Sigmoid colon (tissue), 7 donors: ENCODE results near the gene TSPOAP1. TPM values are rescaled to one million over a fixed set of nuclear protein-coding genes. Genes with fewer than 3 reads are reported as not detected.

Experiments
- DNase-seq: peaks from one replicate; pipeline ENCODE4 v3.0.0-alpha.2; 2019
- H3K27ac ChIP-seq, 4 donors: fragments of 200-600 bp; sonication (generic); one replicate each; pipeline ENCODE4 v1.5.1; 2016 to 2019; ENCODE audit warnings: mild to moderate bottlenecking in 1 of 4
- H3K27me3 ChIP-seq, 3 donors: fragments of 200-600 bp; sonication (generic); one replicate each; pipeline ENCODE4 v1.5.1; 2019; ENCODE audit warnings: mild to moderate bottlenecking in 1 of 3
- H3K36me3 ChIP-seq, 4 donors: fragments of 200-600 bp; sonication (generic); one replicate each; pipeline ENCODE4 v1.5.1; 2016 to 2019
- H3K4me1 ChIP-seq, 4 donors: fragments of 200-600 bp; sonication (generic); one replicate each; pipeline ENCODE4 v1.5.1; 2017 to 2019
- H3K4me3 ChIP-seq, 4 donors: fragments of 200-600 bp; sonication (generic); one replicate each; pipeline ENCODE4 v1.5.1; 2017 to 2019; ENCODE audit warnings: mild to moderate bottlenecking in 2 of 4, moderate library complexity in 1 of 4
- H3K9me3 ChIP-seq, 4 donors: fragments of 200-600 bp in 3 of 4; sonication (generic) in 3 of 4; one replicate each; pipeline versions ENCODE4 v1.5.1 to v1.6.1; 2013 to 2019
- EP300 ChIP-seq, 4 donors: sonication (generic); formaldehyde crosslinking; IDR thresholded peaks; one replicate each; pipeline ENCODE4 v1.6.1; 2017; ENCODE audit warnings: antibody characterized with exemption in 4 of 4
- POLR2A ChIP-seq, 2 donors: fragments of 450-650 bp; IDR thresholded peaks; one replicate each; pipeline ENCODE4 v1.6.1; 2016; ENCODE audit warnings: antibody characterized with exemption in 2 of 2, mild to moderate bottlenecking in 2 of 2, moderate library complexity in 2 of 2
- POLR2AphosphoS5 ChIP-seq, 4 donors: sonication (generic); formaldehyde crosslinking; IDR thresholded peaks; one replicate each; pipeline ENCODE4 v1.6.1; 2017; ENCODE audit warnings: antibody characterized with exemption in 4 of 4
- WGBS, 2 donors: extraction: QIAGEN DNeasy Blood & Tissue Kit; methylation state at CpG; one replicate each; pipeline ENCODE4 v1.1.7; 2013; 5-methylcytosine and 5-hydroxymethylcytosine counted together
- intact Hi-C: fragments of 100-400 bp; cut with DNase I; formaldehyde crosslinking; loops from one replicate; pipeline ENCODE4 v1.15.1; 2023
- polyA plus RNA-seq, 3 donors: library from polyadenylated mRNA; stranded (reverse); fragments of 200-250 nt; gene quantifications; one replicate each; pipeline ENCODE4 v1.2.3, GENCODE V29; 2013
- total RNA-seq, 4 donors: library from RNA; depleted of rRNA; stranded (reverse); fragments of >200 nt; gene quantifications; one replicate each; pipeline ENCODE4 v1.1.0, GENCODE V29; 2016
- TF ChIP-seq, protein P1 (sequence below), 4 experiments: fragments of 450-650 bp in 3 of 4; fragments of 200-600 bp in 1 of 4; IDR thresholded peaks; one replicate each; pipeline ENCODE4 v1.5.1; 2016 to 2019; ENCODE audit warnings: antibody characterized with exemption in 4 of 4, mild to moderate bottlenecking in 3 of 4, moderate library complexity in 2 of 4
- donor health status: healthy with polysubstance abuse.
- donor health status: Bipolar disorder and iron deficiency.
- donor health status: healthy.

The TSPOAP1 gene
- total and polyA plus RNA-seq, 7 donors, result 0.69 to 28.4 (median 12.5) TPM

DNA sequence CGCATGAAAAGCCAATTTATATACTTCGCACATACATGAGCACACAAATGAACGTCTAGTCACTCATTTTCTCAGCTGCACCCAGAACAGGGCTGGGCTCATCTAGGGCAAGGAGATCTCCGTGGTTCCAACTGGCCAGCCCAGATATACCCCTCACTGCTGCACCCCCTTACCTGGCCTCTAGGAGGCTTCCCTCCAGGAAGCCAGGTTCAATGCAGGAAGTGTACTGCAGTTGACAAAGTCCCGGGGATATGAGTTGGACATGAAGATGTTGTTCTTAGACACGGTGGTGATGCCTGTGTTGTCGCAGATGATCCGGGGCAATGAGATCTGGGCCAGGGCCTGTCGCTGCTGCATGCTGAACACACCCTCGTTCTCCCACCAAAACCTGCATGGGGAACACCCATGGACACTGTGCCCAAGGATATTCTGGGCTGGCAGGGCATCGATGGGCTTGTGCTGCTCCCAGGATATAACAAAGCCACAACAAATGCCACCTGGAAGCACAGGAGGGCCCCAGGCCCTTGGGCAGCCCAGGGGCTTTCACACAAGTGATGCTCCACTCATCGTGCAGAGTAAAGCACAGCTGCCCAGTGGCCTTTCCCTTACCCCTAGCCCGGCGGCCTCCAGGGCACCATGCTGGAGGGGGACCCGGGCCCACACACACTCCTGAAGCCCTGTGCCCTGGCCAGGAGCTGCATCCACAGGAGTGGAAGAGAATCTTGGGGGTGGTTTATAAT, 57.9 kb downstream of the TSPOAP1 start:
- intact Hi-C loops, result no loop called here
- Histone ChIP-seq H3K27ac (no peak overlapping the region), H3K4me3 (no peak overlapping the region), H3K27me3 (peaks cover 0 to 12% (median 0%) of the 10 kb centered on the region in 3 donors), H3K36me3 (no peaks in the 10 kb centered on the region), H3K9me3 (no peaks in the 10 kb centered on the region), H3K4me1 (no peaks in the 10 kb centered on the region)
- DNase-seq, result no peak
- 75 to 81% methylated on average over 15 of the region's 15 CpGs for WGBS, 2 donors
- TF ChIP-seq POLR2A (IDR thresholded peaks at IDR 0.05), result no peak
- TF ChIP-seq, protein P1, sequence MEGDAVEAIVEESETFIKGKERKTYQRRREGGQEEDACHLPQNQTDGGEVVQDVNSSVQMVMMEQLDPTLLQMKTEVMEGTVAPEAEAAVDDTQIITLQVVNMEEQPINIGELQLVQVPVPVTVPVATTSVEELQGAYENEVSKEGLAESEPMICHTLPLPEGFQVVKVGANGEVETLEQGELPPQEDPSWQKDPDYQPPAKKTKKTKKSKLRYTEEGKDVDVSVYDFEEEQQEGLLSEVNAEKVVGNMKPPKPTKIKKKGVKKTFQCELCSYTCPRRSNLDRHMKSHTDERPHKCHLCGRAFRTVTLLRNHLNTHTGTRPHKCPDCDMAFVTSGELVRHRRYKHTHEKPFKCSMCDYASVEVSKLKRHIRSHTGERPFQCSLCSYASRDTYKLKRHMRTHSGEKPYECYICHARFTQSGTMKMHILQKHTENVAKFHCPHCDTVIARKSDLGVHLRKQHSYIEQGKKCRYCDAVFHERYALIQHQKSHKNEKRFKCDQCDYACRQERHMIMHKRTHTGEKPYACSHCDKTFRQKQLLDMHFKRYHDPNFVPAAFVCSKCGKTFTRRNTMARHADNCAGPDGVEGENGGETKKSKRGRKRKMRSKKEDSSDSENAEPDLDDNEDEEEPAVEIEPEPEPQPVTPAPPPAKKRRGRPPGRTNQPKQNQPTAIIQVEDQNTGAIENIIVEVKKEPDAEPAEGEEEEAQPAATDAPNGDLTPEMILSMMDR (IDR thresholded peaks at IDR 0.05), result no peak
- TF ChIP-seq EP300 (IDR thresholded peaks at IDR 0.05), result no peak
- TF ChIP-seq POLR2AphosphoS5 (IDR thresholded peaks at IDR 0.05), result no peak

DNA sequence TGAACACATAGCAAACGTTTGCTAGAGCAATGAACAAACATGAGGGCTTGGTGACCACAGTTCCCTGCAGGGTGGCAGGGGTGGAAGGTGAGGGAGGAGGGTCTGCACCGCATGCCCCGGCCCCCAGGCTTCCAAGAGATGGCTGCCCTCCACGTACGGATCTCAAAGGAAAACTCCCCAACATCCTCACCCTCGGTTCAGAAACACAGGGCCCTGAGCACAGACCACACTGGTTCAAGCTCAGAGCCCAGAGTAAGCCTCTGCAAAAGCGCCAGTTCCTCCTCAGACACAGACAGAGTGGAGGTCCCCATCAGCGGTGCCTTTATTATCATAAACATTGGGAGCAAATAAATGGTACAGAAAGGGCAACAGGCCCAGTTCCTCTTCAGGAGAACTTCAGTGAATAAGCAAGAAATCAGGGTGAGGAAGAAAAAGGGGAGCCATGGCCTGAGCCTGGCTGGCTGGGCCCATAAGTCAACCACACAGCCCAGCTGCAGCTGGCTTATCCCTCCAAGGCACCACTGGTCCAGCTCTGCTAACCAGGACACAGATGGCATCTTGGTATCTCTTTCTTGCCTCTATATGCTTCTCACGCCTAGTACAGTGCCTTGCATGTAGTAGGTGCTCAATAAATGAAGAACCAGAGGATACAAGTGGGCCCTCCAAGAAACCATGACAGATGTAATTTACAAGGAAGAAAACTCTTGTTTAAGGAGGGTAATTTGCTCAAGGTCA, 58.9 kb downstream of the TSPOAP1 start:
- DNase-seq, result no peak

DNA sequence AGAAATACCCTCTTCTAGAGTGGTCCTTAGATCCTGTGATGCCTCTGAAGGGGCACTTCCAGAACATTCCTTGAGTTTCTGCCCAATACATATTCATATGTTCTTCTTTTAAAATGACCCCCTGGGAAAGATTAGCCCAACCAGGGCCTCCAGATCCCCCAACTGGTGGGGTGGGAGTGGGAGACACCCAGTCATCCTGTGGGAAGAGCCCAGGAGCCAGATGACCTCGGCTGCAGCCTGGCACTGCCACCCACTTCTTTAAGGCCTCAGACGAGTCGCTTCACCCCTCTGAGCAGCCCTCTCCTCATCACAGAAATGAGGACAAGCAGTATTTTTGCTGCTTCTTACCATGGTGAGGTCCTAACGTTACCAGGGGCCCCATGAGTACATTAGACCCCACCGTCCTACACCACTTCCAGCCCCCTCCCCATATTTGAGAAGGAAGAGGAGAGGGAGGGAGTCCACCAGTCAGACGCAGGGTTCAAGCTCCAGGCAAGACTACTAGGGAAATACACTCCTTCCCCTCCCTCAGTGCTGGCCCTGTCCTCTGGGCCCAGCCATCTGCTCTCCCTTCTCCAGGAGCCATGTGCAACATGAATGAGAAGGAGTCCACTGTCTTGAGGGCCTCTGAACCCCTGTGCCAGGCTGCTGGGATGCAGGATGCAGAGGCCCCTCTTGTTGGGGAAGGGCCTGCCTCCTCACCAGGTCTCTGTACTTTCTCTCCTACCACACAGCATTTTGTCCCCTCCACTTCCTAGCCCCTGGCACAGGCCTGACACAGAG, 59.6 kb downstream of the TSPOAP1 start:
- peaks cover 0 to 23% (median 0%) of the 10 kb centered on the region in 3 donors for H3K27me3 ChIP-seq
- WGBS, 2 donors, result 77% methylated on average over 6 of the region's 6 CpGs
- TF ChIP-seq POLR2A (IDR thresholded peaks at IDR 0.05) (no peak), EP300 (IDR thresholded peaks at IDR 0.05) (no peak), POLR2AphosphoS5 (IDR thresholded peaks at IDR 0.05) (no peak)
- TF ChIP-seq, protein P1 (IDR thresholded peaks at IDR 0.05), result no peak

More for the DNA sequence above, 58.9 kb downstream of the TSPOAP1 start:
- 82% methylated on average over 9 of the region's 9 CpGs for WGBS, 2 donors
- Histone ChIP-seq H3K36me3 (no peaks in the 10 kb centered on the region), H3K4me3 (no peak overlapping the region), H3K9me3 (no peaks in the 10 kb centered on the region), H3K4me1 (no peaks in the 10 kb centered on the region), H3K27ac (no peak overlapping the region), H3K27me3 (peaks cover 0 to 16% (median 0%) of the 10 kb centered on the region in 3 donors)
- TF ChIP-seq EP300 (IDR thresholded peaks at IDR 0.05) (no peak), POLR2A (IDR thresholded peaks at IDR 0.05) (no peak)
- TF ChIP-seq, protein P1 (IDR thresholded peaks at IDR 0.05), result no peak
- intact Hi-C loops, result no loop called here

DNA sequence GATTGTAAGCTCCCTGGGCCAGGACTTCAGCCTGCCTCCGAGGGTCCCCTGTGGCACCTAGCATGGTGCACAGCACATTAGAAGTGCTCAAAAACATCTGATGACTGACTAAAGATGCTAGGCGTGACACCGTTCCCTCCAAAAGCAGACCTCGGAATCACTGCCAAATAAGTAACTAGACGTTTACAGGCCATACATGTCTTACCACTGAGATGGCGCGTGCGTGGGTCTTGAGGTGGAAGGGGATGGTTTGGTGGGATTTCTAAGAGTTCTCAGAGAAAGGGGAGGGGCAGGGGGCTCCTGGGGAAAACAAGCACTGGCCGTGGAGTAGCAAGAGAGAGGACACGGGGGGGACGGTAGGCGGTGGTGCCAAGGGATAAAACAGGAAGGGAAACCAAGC, 60.3 kb downstream of the TSPOAP1 start:
- Histone ChIP-seq H3K4me3 (no peak overlapping the region), H3K9me3 (no peaks in the 10 kb centered on the region), H3K36me3 (no peaks in the 10 kb centered on the region), H3K4me1 (no peaks in the 10 kb centered on the region), H3K27ac (no peak overlapping the region), H3K27me3 (peaks cover 0 to 30% (median 2%) of the 10 kb centered on the region in 3 donors)
- 86 to 89% methylated on average over 12 of the region's 12 CpGs for WGBS, 2 donors
- no peak for DNase-seq
- TF ChIP-seq POLR2A (IDR thresholded peaks at IDR 0.05) (no peak), POLR2AphosphoS5 (IDR thresholded peaks at IDR 0.05) (no peak), EP300 (IDR thresholded peaks at IDR 0.05) (no peak)
- TF ChIP-seq, protein P1 (IDR thresholded peaks at IDR 0.05), result no peak
- intact Hi-C loops, result no loop called here

More for the DNA sequence above, 59.6 kb downstream of the TSPOAP1 start:
- Histone ChIP-seq H3K4me3 (no peak overlapping the region), H3K4me1 (no peaks in the 10 kb centered on the region), H3K9me3 (no peaks in the 10 kb centered on the region), H3K27ac (no peak overlapping the region), H3K36me3 (no peaks in the 10 kb centered on the region)
- no peak for DNase-seq
- intact Hi-C loops, result no loop called here
